Thoracic aorta (tissue), 2 donors: Measurements from ENCODE around the gene LHX1. TPM values are rescaled to one million over a fixed set of nuclear protein-coding genes. Genes with fewer than 3 reads are reported as not detected.

Experiments used
- ATAC-seq: fragments of 150-250 bp; one replicate; pipeline ENCODE4 v1.8.0; 2017; ENCODE audit warnings: low read depth; ENCODE audit not compliant: insufficient number of reproducible peaks, low FRiP score
- DNase-seq: peaks from one replicate; pipeline ENCODE4 v3.0.0-alpha.2; 2020; ENCODE audit warnings: low spot score
- H3K27ac ChIP-seq, 2 donors: fragments of 200-600 bp; sonication (generic); 1 replicate in 1 of 2; 2 replicates in 1 of 2; pipeline ENCODE4 v1.5.1; 2016; ENCODE audit warnings: mild to moderate bottlenecking in 2 of 2, moderate library complexity in 2 of 2
- H3K27me3 ChIP-seq: fragments of 200-600 bp; sonication (generic); replicated peaks from 2 replicates; pipeline ENCODE4 v1.6.0; 2016; ENCODE audit warnings: mild to moderate bottlenecking; ENCODE audit not compliant: insufficient read depth
- H3K36me3 ChIP-seq: fragments of 200-600 bp; sonication (generic); one replicate; pipeline ENCODE4 v1.5.1; 2016
- H3K4me1 ChIP-seq, 2 donors: fragments of 200-600 bp; sonication (generic); 1 replicate in 1 of 2; 2 replicates in 1 of 2; pipeline versions ENCODE4 v1.5.1 to v1.6.0; 2016; ENCODE audit warnings: low read depth in 2 of 2, mild to moderate bottlenecking in 1 of 2; ENCODE audit not compliant: control insufficient read depth in 1 of 2
- H3K4me3 ChIP-seq: fragments of 200-600 bp; sonication (generic); 2 replicates; pipeline ENCODE4 v1.5.1; 2016; ENCODE audit warnings: mild to moderate bottlenecking
- H3K9me3 ChIP-seq: fragments of 200-600 bp; sonication (generic); 2 replicates; pipeline ENCODE4 v1.5.1; 2016
- CTCF ChIP-seq: fragments of 200-600 bp; sonication (generic); IDR thresholded peaks from one replicate; pipeline ENCODE4 v1.5.1; 2019; ENCODE audit warnings: antibody characterized with exemption
- total RNA-seq, 2 donors: library from RNA; depleted of rRNA; stranded (reverse); fragments of >200 nt; gene quantifications; one replicate each; pipeline versions ENCODE4 v1.1.0 to v1.2.3, GENCODE V29; 2016

LHX1 gene
- total RNA-seq, 2 donors from 2014 or later: not detected

- Histone ChIP-seq H3K27me3 (no peaks in the 10 kb centered on the region), H3K36me3 (no peaks in the 10 kb centered on the region), H3K9me3 (no peaks in the 10 kb centered on the region), H3K4me1 (peaks cover 7 to 20% of the 10 kb centered on the region in 2 donors), H3K4me3 (no peak overlapping the region), H3K27ac (no peak overlapping the region)
- no peak for TF ChIP-seq CTCF
- ATAC-seq: no peak
- DNase-seq: no peak
These were observed 39.8 kb downstream of the LHX1 start for GRCh38 chr17:36977066-36977465.

GRCh38 chr17:36977568-36977967 is 40.3 kb downstream of the LHX1 start:
- H3K36me3 ChIP-seq: no peaks in the 10 kb centered on the region
- H3K27ac ChIP-seq: no peak overlapping the region
- peaks cover 7 to 20% of the 10 kb centered on the region in 2 donors for H3K4me1 ChIP-seq
- DNase-seq (no peak), ATAC-seq (no peak)
- H3K4me3 ChIP-seq: no peak overlapping the region
- no peak for TF ChIP-seq CTCF
- no peaks in the 10 kb centered on the region for H3K27me3 ChIP-seq
- H3K9me3 ChIP-seq: no peaks in the 10 kb centered on the region

- Histone ChIP-seq H3K36me3 (no peaks in the 10 kb centered on the region), H3K4me3 (no peak overlapping the region), H3K4me1 (peaks cover 7 to 20% of the 10 kb centered on the region in 2 donors), H3K27ac (no peak overlapping the region), H3K27me3 (no peaks in the 10 kb centered on the region), H3K9me3 (no peaks in the 10 kb centered on the region)
- TF ChIP-seq CTCF: no peak
- ATAC-seq: no peak
- no peak for DNase-seq
These were observed 41.7 kb downstream of the LHX1 start for GRCh38 chr17:36978810-36979564.

GRCh38 chr17:36979565-36979941 is 42.3 kb downstream of the LHX1 start:
- ATAC-seq: no peak
- no peaks in the 10 kb centered on the region for H3K27me3 ChIP-seq
- H3K4me1 ChIP-seq: peaks cover 7 to 20% of the 10 kb centered on the region in 2 donors
- H3K9me3 ChIP-seq: no peaks in the 10 kb centered on the region
- no peak for TF ChIP-seq CTCF
- H3K36me3 ChIP-seq: no peaks in the 10 kb centered on the region
- no peak overlapping the region for H3K27ac ChIP-seq
- no peak for DNase-seq
- H3K4me3 ChIP-seq: no peak overlapping the region

GRCh38 chr17:36980280-36980761 is 43.0 kb downstream of the LHX1 start:
- Histone ChIP-seq H3K36me3 (no peaks in the 10 kb centered on the region), H3K27ac (no peak overlapping the region), H3K27me3 (no peaks in the 10 kb centered on the region), H3K4me3 (no peak overlapping the region), H3K4me1 (peaks cover 7 to 20% of the 10 kb centered on the region in 2 donors), H3K9me3 (no peaks in the 10 kb centered on the region)
- DNase-seq: no peak
- no peak for ATAC-seq
- TF ChIP-seq CTCF: no peak
